Endothelial cell (in vitro differentiated cells): ENCODE results near the gene RBCK1. TPM values are rescaled to one million over a fixed set of nuclear protein-coding genes. Genes with fewer than 3 reads are reported as not detected.

ENCODE experiments used
- DNase-seq: peaks from one replicate; pipeline ENCODE4 v3.0.0; 2021; ENCODE audit warnings: low spot score
- H3K27ac Mint-ChIP-seq: one replicate; pipeline ENCODE4 v1.8.0; 2021; ENCODE audit warnings: mixed read lengths, inconsistent platforms; ENCODE audit not compliant: unreplicated experiment
- H3K27me3 Mint-ChIP-seq: one replicate; pipeline ENCODE4 v1.8.0; 2021; ENCODE audit warnings: mild to moderate bottlenecking, moderate library complexity, mixed read lengths, inconsistent platforms; ENCODE audit not compliant: unreplicated experiment
- H3K36me3 Mint-ChIP-seq: one replicate; pipeline ENCODE4 v1.8.0; 2021; ENCODE audit warnings: mild to moderate bottlenecking, low read depth, mixed read lengths, inconsistent platforms; ENCODE audit not compliant: unreplicated experiment
- H3K4me1 Mint-ChIP-seq: one replicate; pipeline ENCODE4 v1.8.0; 2021; ENCODE audit warnings: mild to moderate bottlenecking, mixed read lengths, inconsistent platforms; ENCODE audit not compliant: unreplicated experiment
- H3K4me3 Mint-ChIP-seq: one replicate; pipeline ENCODE4 v1.8.0; 2021; ENCODE audit warnings: mild to moderate bottlenecking, mixed read lengths, inconsistent platforms; ENCODE audit not compliant: unreplicated experiment
- H3K9me3 Mint-ChIP-seq: one replicate; pipeline ENCODE4 v1.8.0; 2021; ENCODE audit warnings: mixed read lengths, inconsistent platforms; ENCODE audit not compliant: unreplicated experiment
- total RNA-seq: library from RNA; stranded (reverse); fragmentation: NEBNext Ultra II Directional; extraction: Animal tissue kit (Norgen Biotek cat#: 25700); gene quantifications from one replicate; pipeline ENCODE4 v1.2.1, GENCODE V29; 2021; ENCODE audit not compliant: unreplicated experiment
- TF ChIP-seq, protein P1 (sequence below): fragments of 200-600 bp; sonication (generic); IDR thresholded peaks from one replicate; pipeline ENCODE4 v1.5.0; 2021; ENCODE audit warnings: antibody characterized with exemption; ENCODE audit not compliant: unreplicated experiment

RBCK1 gene
- total RNA-seq, 1 donor from 2014 or later, result 68.8 TPM

DNA sequence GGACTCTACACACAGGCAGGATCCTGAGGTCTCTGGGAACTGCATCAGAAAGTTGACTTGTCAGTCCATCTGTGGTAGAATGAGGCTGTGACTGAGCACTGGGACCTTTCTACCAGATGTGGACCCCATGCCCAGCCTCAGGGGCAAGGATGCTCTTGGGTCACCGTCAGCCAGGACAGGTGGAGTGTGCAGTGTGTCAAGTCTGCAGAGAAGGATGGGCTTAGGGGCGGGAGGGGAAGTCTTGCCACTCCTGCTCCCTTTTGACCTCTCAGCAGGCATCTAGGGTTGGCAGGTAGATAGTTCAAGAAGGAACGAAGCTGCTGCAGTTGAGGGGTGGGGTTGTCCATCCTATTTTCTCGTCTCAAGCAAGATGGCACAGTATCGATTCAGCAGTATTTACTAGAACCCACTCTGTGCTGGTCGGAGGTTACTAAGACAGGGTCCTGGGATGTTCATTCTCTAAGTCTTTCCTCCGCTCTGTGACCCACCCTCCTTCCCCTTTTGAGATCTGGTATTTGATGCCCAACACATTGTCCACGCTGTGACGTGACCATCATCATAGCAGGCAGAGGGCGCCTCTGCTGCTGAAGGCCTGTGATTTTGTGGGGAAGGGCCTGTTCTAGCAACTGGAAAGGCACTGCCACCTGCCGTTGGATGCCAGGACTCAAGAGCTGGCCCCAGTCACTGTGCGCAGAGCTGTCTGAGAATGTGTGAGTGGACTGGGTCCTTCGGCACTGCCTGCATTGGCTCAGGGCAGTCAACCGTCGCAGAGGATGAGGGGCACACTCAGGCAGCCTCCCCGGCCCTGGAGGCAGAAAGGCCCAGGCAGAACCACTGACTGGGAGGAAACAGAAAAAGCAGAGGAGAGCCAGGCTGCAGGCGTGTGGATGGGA, 23.2 kb downstream of the RBCK1 start:
- Mint-ChIP-seq H3K27me3 (peaks cover 7% of the 10 kb centered on the region), H3K4me3 (no peak overlapping the region), H3K4me1 (peaks cover 6% of the 10 kb centered on the region), H3K27ac (no peak overlapping the region), H3K9me3 (no peaks in the 10 kb centered on the region), H3K36me3 (peaks cover 23% of the 10 kb centered on the region)
- TF ChIP-seq, protein P1, sequence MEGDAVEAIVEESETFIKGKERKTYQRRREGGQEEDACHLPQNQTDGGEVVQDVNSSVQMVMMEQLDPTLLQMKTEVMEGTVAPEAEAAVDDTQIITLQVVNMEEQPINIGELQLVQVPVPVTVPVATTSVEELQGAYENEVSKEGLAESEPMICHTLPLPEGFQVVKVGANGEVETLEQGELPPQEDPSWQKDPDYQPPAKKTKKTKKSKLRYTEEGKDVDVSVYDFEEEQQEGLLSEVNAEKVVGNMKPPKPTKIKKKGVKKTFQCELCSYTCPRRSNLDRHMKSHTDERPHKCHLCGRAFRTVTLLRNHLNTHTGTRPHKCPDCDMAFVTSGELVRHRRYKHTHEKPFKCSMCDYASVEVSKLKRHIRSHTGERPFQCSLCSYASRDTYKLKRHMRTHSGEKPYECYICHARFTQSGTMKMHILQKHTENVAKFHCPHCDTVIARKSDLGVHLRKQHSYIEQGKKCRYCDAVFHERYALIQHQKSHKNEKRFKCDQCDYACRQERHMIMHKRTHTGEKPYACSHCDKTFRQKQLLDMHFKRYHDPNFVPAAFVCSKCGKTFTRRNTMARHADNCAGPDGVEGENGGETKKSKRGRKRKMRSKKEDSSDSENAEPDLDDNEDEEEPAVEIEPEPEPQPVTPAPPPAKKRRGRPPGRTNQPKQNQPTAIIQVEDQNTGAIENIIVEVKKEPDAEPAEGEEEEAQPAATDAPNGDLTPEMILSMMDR, result peak; percentile 27
- DNase-seq, result peak; percentile 57

DNA sequence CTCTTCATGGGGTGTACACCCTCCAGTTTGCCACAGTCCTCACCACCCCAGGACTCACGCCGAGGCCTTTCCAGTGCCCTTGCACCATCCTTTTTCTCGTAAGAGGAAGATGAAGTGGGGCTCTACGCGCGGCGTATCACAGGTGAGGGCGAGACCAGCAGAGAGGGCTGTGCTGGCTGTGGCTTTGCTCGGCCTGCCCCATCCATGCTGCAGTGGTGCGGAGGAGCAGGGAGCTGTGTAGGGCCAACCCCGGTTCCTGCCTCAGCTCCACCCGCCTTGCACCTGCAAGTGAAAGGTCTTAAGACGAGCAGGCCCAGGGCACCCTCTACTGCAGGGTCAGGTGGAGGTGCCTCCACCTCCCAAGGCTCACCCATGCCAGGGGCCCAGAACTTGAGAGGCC, 24.1 kb downstream of the RBCK1 start:
- Mint-ChIP-seq H3K36me3 (peaks cover 24% of the 10 kb centered on the region), H3K4me3 (no peak overlapping the region), H3K27me3 (peaks cover 7% of the 10 kb centered on the region), H3K9me3 (no peaks in the 10 kb centered on the region), H3K4me1 (peaks cover 6% of the 10 kb centered on the region), H3K27ac (no peak overlapping the region)
- TF ChIP-seq, protein P1, result no peak
- DNase-seq, result no peak

DNA sequence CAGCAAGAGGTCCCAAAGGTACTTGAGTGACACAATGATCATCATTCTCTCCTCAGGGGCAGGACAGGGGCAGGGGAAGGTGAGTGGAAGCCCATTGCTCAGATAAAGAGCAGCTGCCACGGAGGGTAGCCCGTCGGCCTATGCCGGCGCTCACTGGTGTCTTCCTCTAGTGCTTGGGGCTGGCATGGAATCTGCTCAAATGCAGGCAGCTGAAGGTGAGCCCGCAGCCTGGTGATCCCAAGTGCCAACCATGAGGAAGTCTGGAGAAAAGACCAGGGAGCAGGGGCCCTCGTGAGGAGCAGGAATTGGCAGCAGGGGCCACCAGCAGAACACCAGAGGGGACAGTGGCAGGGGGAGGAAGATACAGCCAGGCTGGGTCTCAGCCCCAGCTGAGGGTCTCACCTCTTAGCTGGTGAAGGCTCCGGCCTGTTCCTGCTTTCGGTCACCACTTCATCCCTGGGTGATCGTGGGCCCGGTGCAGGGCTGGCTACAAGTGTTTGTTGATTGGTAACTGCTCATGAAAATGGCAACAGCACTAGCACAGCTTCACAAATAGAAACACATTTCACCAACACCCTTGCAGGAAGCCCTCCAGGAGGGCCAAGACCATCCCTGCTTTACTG, 24.7 kb downstream of the RBCK1 start:
- H3K27me3 Mint-ChIP-seq, result peaks cover 8% of the 10 kb centered on the region
- H3K9me3 Mint-ChIP-seq, result no peaks in the 10 kb centered on the region
- DNase-seq, result no peak
- peaks cover 6% of the 10 kb centered on the region for H3K4me1 Mint-ChIP-seq
- TF ChIP-seq, protein P1, result no peak
- H3K27ac Mint-ChIP-seq, result peak overlapping the region; percentile 80
- peak overlapping the region; percentile 73 for H3K4me3 Mint-ChIP-seq
- peaks cover 30% of the 10 kb centered on the region for H3K36me3 Mint-ChIP-seq

DNA sequence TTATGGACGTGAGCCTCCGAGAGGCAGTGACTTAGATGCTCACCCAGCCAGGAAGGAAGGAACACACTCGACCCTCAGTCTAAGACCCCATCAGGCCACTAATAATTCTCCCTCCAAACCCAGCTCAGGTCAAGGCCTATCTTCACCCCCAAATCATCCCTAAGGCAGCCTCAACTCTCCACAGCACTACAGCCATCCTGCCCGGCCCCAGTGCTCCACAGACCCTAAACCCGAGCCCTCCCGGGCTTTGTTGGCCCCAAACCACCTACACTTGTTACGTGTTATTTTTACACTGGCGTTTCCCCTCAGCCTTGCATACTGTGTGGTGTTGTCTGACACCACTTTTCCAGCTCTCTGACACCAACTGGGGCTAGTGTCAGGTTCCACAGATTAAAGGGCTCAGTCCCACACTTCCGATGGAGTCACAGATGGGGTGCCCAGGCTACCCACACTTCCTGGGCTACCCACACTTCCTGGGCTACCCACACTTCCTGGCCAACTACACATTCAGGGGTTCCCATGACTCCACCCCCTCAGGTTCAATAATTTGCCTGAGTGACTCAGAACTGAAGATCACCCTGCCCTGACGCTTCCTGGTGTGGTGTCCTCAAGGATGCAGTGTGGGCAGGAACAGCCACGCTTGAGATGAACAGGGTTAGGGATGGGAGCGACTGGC, 25.3 kb downstream of the RBCK1 start:
- H3K4me3 Mint-ChIP-seq, result peak overlapping the region; percentile 73
- peaks cover 30% of the 10 kb centered on the region for H3K36me3 Mint-ChIP-seq
- no peaks in the 10 kb centered on the region for H3K9me3 Mint-ChIP-seq
- DNase-seq, result no peak
- peaks cover 8% of the 10 kb centered on the region for H3K27me3 Mint-ChIP-seq
- peak overlapping the region; percentile 80 for H3K27ac Mint-ChIP-seq
- TF ChIP-seq, protein P1, result no peak
- peaks cover 6% of the 10 kb centered on the region for H3K4me1 Mint-ChIP-seq
